ENCODE data around the gene POGZ.

- TF ChIP-seq POLR2A (IDR thresholded peaks at IDR 0.05; ENCODE audit: low read depth) (no peak), CTCF (IDR thresholded peaks at IDR 0.05) (no peak)
These were observed 22.7 kb upstream of the POGZ start for GRCh38 chr1:151482017-151482416.
